Uterus (tissue), 4 donors: ENCODE measurements around the gene MET. TPM values are rescaled to one million over a fixed set of nuclear protein-coding genes. Genes with fewer than 3 reads are reported as not detected.

Experiments used
- DNase-seq, 2 donors: peaks; one replicate each; pipeline ENCODE4 v3.0.0-alpha.2; 2019 to 2020
- H3K27ac ChIP-seq, 2 donors: fragments of 200-600 bp; sonication (generic); 1 replicate in 1 of 2; 2 replicates in 1 of 2; pipeline ENCODE4 v1.5.1; 2016 to 2018
- H3K27me3 ChIP-seq, 2 donors: fragments of 200-600 bp; sonication (generic); one replicate each; pipeline ENCODE4 v1.5.1; 2018 to 2019; ENCODE audit warnings: control low read depth in 1 of 2
- H3K36me3 ChIP-seq, 2 donors: fragments of 200-600 bp; sonication (generic); one replicate each; pipeline ENCODE4 v1.5.1; 2019; ENCODE audit warnings: control low read depth in 1 of 2
- H3K4me1 ChIP-seq, 2 donors: fragments of 200-600 bp; sonication (generic); one replicate each; pipeline ENCODE4 v1.5.1; 2018 to 2019; ENCODE audit warnings: control low read depth in 1 of 2
- H3K4me3 ChIP-seq, 2 donors: fragments of 200-600 bp; sonication (generic); 1 replicate in 1 of 2; 2 replicates in 1 of 2; pipeline ENCODE4 v1.5.1; 2018 to 2019; ENCODE audit warnings: mild to moderate bottlenecking in 1 of 2
- H3K9me3 ChIP-seq, 2 donors: fragments of 200-600 bp; sonication (generic); one replicate each; pipeline ENCODE4 v1.5.1; 2019; ENCODE audit warnings: control low read depth in 1 of 2
- CTCF ChIP-seq, 4 experiments: fragments of 200-600 bp in 2 of 4; fragments of 450-650 bp in 2 of 4; sonication (generic) in 2 of 4; IDR thresholded peaks; one replicate each; pipeline ENCODE4 v1.5.1; 2016 to 2019; ENCODE audit warnings: antibody characterized with exemption in 4 of 4, mild to moderate bottlenecking in 2 of 4, moderate library complexity in 1 of 4
- POLR2A ChIP-seq, 2 donors: fragments of 450-650 bp; IDR thresholded peaks; one replicate each; pipeline ENCODE4 v1.6.1; 2016; ENCODE audit warnings: antibody characterized with exemption in 2 of 2, mild to moderate bottlenecking in 1 of 2, moderate library complexity in 1 of 2
- intact Hi-C: fragments of 100-400 bp; cut with DNase I; formaldehyde crosslinking; loops from one replicate; pipeline ENCODE4 v1.15.1; 2023; ENCODE audit warnings: low total_unique reads
- total RNA-seq, 4 donors: library from RNA; depleted of rRNA in 3 of 4; stranded (reverse); fragments of >200 nt in 3 of 4; gene quantifications; one replicate each; pipeline versions ENCODE4 v1.1.0 to v1.2.4, GENCODE V29; 2014 to 2023
- donor health status: DM: yes; HTN: yes; CAD: no.

Gene MET
- total RNA-seq, 4 donors from 2014 or later = 13.8 to 37.2 (median 35.6) TPM

DNA sequence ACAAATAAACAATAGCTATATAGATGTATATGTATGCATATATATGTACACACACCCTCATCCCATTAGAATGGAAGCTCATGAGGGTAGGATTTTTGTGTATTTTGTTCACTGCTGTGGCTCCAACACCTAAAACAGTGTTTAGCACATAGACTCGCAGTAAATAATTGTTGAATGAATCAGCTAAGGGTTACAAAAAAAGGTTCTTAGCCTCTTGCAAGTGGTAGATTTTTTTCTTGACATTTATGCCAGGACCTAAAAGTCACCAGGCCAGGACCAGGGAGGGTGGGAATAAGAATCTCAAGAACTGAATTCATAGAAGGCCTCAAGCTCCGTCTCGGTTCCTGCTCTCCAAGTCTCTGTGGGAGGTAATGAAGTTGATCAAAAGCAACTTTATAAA is 107.9 kb downstream of the MET start:
- H3K36me3 ChIP-seq = no peaks in the 10 kb centered on the region
- H3K27ac ChIP-seq = no peak overlapping the region
- no peak for DNase-seq
- no peaks in the 10 kb centered on the region for H3K9me3 ChIP-seq
- no peak overlapping the region for H3K4me3 ChIP-seq
- TF ChIP-seq CTCF (IDR thresholded peaks at IDR 0.05) = no peak
- TF ChIP-seq POLR2A (IDR thresholded peaks at IDR 0.05) = no peak
- H3K27me3 ChIP-seq = no peaks in the 10 kb centered on the region
- H3K4me1 ChIP-seq = no peaks in the 10 kb centered on the region
- intact Hi-C loops = no loop called here

DNA sequence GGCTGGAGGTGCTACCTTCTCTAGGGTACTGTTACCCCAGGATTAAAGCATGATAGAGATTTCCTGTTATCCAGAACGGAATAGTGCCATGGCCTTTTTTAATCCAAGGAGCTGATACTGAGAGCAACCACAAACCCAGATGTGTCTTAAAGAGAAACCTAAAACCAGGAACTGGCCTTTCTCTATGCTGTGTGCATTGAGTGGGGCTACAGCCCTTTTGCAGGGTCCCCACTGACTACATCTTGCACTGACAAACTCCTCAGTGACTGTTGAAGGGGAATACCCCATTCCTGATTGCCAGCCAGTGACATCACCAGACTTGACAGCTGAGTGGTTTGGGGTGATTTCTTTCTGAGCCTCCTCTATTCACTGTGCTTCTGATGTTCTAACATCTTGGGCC is 108.5 kb downstream of the MET start:
- TF ChIP-seq CTCF (IDR thresholded peaks at IDR 0.05) (no peak), POLR2A (IDR thresholded peaks at IDR 0.05) (no peak)
- Histone ChIP-seq H3K9me3 (no peaks in the 10 kb centered on the region), H3K4me1 (no peaks in the 10 kb centered on the region), H3K27me3 (no peaks in the 10 kb centered on the region), H3K36me3 (no peaks in the 10 kb centered on the region), H3K27ac (no peak overlapping the region), H3K4me3 (no peak overlapping the region)
- intact Hi-C loops = no loop called here
- no peak for DNase-seq

DNA sequence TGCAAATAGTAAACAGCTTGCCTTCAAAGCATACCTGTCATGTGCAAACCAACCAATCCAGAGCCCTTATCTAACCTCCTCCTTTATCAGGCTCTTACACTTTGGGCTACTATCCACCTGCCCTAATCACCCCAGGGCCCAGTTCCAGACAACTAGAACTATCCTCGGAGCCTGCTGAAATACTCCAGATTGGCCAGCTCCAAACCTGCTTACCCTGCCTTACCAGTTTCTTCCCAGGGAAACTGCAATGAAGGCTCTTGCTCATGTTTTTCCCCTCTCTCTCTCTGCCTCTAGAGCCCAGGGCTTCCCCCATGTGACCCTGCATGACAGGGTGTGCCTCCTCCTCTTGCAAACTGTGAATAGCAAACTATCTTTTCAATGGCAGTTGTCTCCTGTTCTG is 109.0 kb downstream of the MET start:
- Histone ChIP-seq H3K4me3 (no peak overlapping the region), H3K4me1 (no peaks in the 10 kb centered on the region), H3K27me3 (no peaks in the 10 kb centered on the region), H3K27ac (no peak overlapping the region), H3K36me3 (no peaks in the 10 kb centered on the region), H3K9me3 (no peaks in the 10 kb centered on the region)
- DNase-seq = no peak
- intact Hi-C loops = no loop called here
- no peak for TF ChIP-seq CTCF (IDR thresholded peaks at IDR 0.05)
- no peak for TF ChIP-seq POLR2A (IDR thresholded peaks at IDR 0.05)

GRCh38 chr7:116781584-116781983 is 109.6 kb downstream of the MET start:
- no peak for DNase-seq
- TF ChIP-seq CTCF (IDR thresholded peaks at IDR 0.05) (no peak), POLR2A (IDR thresholded peaks at IDR 0.05) (no peak)
- intact Hi-C loops = no loop called here

GRCh38 chr7:116782177-116782711 is 110.2 kb downstream of the MET start:
- H3K27me3 ChIP-seq = no peaks in the 10 kb centered on the region

More at GRCh38 chr7:116781584-116781983, 109.6 kb downstream of the MET start:
- Histone ChIP-seq H3K27ac (no peak overlapping the region), H3K4me3 (no peak overlapping the region), H3K36me3 (no peaks in the 10 kb centered on the region), H3K4me1 (no peaks in the 10 kb centered on the region), H3K27me3 (no peaks in the 10 kb centered on the region), H3K9me3 (no peaks in the 10 kb centered on the region)

More at GRCh38 chr7:116782177-116782711, 110.2 kb downstream of the MET start:
- TF ChIP-seq POLR2A (IDR thresholded peaks at IDR 0.05) (no peak), CTCF (IDR thresholded peaks at IDR 0.05) (no peak)
- intact Hi-C loops = no loop called here
- Histone ChIP-seq H3K27ac (no peak overlapping the region), H3K4me1 (no peaks in the 10 kb centered on the region), H3K4me3 (no peak overlapping the region), H3K36me3 (no peaks in the 10 kb centered on the region), H3K9me3 (no peaks in the 10 kb centered on the region)
- DNase-seq = no peak
